ENCODE data around the gene DIDO1. TPM values are rescaled to one million over a fixed set of nuclear protein-coding genes. Genes with fewer than 3 reads are reported as not detected.

DIDO1 gene
- total RNA-seq, 3 donors from 2014 or later = 59.8 to 83.1 (median 64.9) TPM

GRCh38 chr20:62914436-62914835, 11.9 kb downstream of the DIDO1 start:
- no peak overlapping the region for H3K4me3 ChIP-seq
- H3K9me3 ChIP-seq = no peaks in the 10 kb centered on the region
- H3K36me3 ChIP-seq = peaks cover 14% of the 10 kb centered on the region
- H3K27me3 ChIP-seq = no peaks in the 10 kb centered on the region
- TF ChIP-seq CTCF (IDR thresholded peaks at IDR 0.05) (no peak), POLR2AphosphoS5 (IDR thresholded peaks at IDR 0.05) (no peak)
- no peak for DNase-seq (ENCODE audit: low spot score in 2 of 2)
- no peak overlapping the region for H3K27ac ChIP-seq
- peaks cover 0 to 13% of the 10 kb centered on the region in 2 donors for H3K4me1 ChIP-seq
- intact Hi-C loops (cut with DNase I; ENCODE audit: low total_unique reads) = no loop called here

GRCh38 chr20:62913043-62913630, 13.2 kb downstream of the DIDO1 start:
- Histone ChIP-seq H3K9me3 (no peaks in the 10 kb centered on the region), H3K4me1 (peaks cover 0 to 13% of the 10 kb centered on the region in 2 donors), H3K27me3 (no peaks in the 10 kb centered on the region), H3K36me3 (peaks cover 14% of the 10 kb centered on the region), H3K27ac (no peak overlapping the region), H3K4me3 (no peak overlapping the region)
- intact Hi-C loops (cut with DNase I; ENCODE audit: low total_unique reads) = no loop called here
- DNase-seq (ENCODE audit: low spot score in 2 of 2) = no peak
- no peak for TF ChIP-seq POLR2A (IDR thresholded peaks at IDR 0.05)
- TF ChIP-seq POLR2AphosphoS5 (IDR thresholded peaks at IDR 0.05) = no peak
- TF ChIP-seq CTCF (IDR thresholded peaks at IDR 0.05) = no peak

GRCh38 chr20:62911701-62912280, 14.5 kb downstream of the DIDO1 start:
- no peaks in the 10 kb centered on the region for H3K9me3 ChIP-seq
- no peaks in the 10 kb centered on the region for H3K27me3 ChIP-seq
- TF ChIP-seq CTCF (IDR thresholded peaks at IDR 0.05) (no peak), POLR2AphosphoS5 (IDR thresholded peaks at IDR 0.05) (no peak), POLR2A (IDR thresholded peaks at IDR 0.05) (no peak)
- no peak overlapping the region for H3K4me3 ChIP-seq
- peaks cover 0 to 5% of the 10 kb centered on the region in 2 donors for H3K4me1 ChIP-seq
- intact Hi-C loops (cut with DNase I; ENCODE audit: low total_unique reads) = no loop called here
- no peak overlapping the region for H3K27ac ChIP-seq
- DNase-seq (ENCODE audit: low spot score in 2 of 2) = no peak
- peaks cover 19% of the 10 kb centered on the region for H3K36me3 ChIP-seq

- TF ChIP-seq POLR2AphosphoS5 (IDR thresholded peaks at IDR 0.05) (no peak), POLR2A (IDR thresholded peaks at IDR 0.05) (no peak), CTCF (IDR thresholded peaks at IDR 0.05) (no peak)
- Histone ChIP-seq H3K27me3 (no peaks in the 10 kb centered on the region), H3K27ac (no peak overlapping the region), H3K4me1 (peaks cover 0 to 5% of the 10 kb centered on the region in 2 donors), H3K36me3 (peaks cover 25% of the 10 kb centered on the region), H3K9me3 (no peaks in the 10 kb centered on the region), H3K4me3 (no peak overlapping the region)
- DNase-seq (ENCODE audit: low spot score in 2 of 2) = no peak
- intact Hi-C loops (cut with DNase I; ENCODE audit: low total_unique reads) = no loop called here
These were observed 15.4 kb downstream of the DIDO1 start for GRCh38 chr20:62910777-62911497.

- no peak for TF ChIP-seq CTCF (IDR thresholded peaks at IDR 0.05)
- no peak for TF ChIP-seq POLR2AphosphoS5 (IDR thresholded peaks at IDR 0.05)
- TF ChIP-seq POLR2A (IDR thresholded peaks at IDR 0.05) = no peak
- H3K9me3 ChIP-seq = no peaks in the 10 kb centered on the region
- H3K27me3 ChIP-seq = no peaks in the 10 kb centered on the region
- peaks cover 0 to 4% of the 10 kb centered on the region in 2 donors for H3K4me1 ChIP-seq
- no peak overlapping the region for H3K4me3 ChIP-seq
- DNase-seq (ENCODE audit: low spot score in 2 of 2) = no peak
- no peak overlapping the region for H3K27ac ChIP-seq
- intact Hi-C loops (cut with DNase I; ENCODE audit: low total_unique reads) = no loop called here
- peaks cover 32% of the 10 kb centered on the region for H3K36me3 ChIP-seq
These were observed 16.0 kb downstream of the DIDO1 start for GRCh38 chr20:62910217-62910766.
